ENCODE data around the gene HOXA10.

- TF ChIP-seq CTCF (IDR thresholded peaks at IDR 0.05; ENCODE audit: borderline replicate concordance, extremely low read depth, low read length, poor library complexity, severe bottlenecking) (no peak), EZH2 (IDR thresholded peaks at IDR 0.05; ENCODE audit: borderline replicate concordance, low read depth, low read length, severe bottlenecking) (no peak)
These were observed 44.2 kb downstream of the HOXA10 start for GRCh38 chr7:27129729-27130539.
